Measurements from ENCODE around the gene URB2.

- TF ChIP-seq CTCF (IDR thresholded peaks at IDR 0.05) (no peak), SIN3A (IDR thresholded peaks at IDR 0.05; ENCODE audit: borderline replicate concordance, insufficient read depth, low read depth, low read length) (no peak), POLR2AphosphoS5 (IDR thresholded peaks at IDR 0.05; ENCODE audit: low read depth, low read length) (no peak), TCF7L2 (IDR thresholded peaks at IDR 0.05; ENCODE audit: low read depth, low read length) (no peak), REST (IDR thresholded peaks at IDR 0.05; ENCODE audit: insufficient read depth in 1 of 2, low read depth in 2 of 2, low read length in 1 of 2) (no peak)
Observed at GRCh38 chr1:229675396-229675795, 49.3 kb downstream of the URB2 start.

Measured in Panc1 (cell line).